Measurements from ENCODE around the gene TOMM5.

- TF ChIP-seq POU2F2 (IDR thresholded peaks at IDR 0.05; ENCODE audit: low read depth, low read length): no peak
- TF ChIP-seq POLR2A (IDR thresholded peaks at IDR 0.05; ENCODE audit: low read depth, low read length): no peak
- no peak for TF ChIP-seq TAF1 (IDR thresholded peaks at IDR 0.05; ENCODE audit: low read depth, low read length)
Observed at GRCh38 chr9:37543468-37543867, 48.9 kb downstream of the TOMM5 start.
